ENCODE data around the gene GLTPD2.
"Not testable (repeated sequence)": the region's sequence is repeated elsewhere in the genome, so short reads cannot be mapped to it uniquely, and the experiment has no call there.

The GLTPD2 gene

GRCh38 chr17:4815043-4815675 is 26.4 kb downstream of the GLTPD2 start:
- no peak for DNase-seq (ENCODE audit: low spot score)

GRCh38 chr17:4816826-4817225 is 28.1 kb downstream of the GLTPD2 start:
- no peak for TF ChIP-seq CTCF (IDR thresholded peaks at IDR 0.05)
- DNase-seq (ENCODE audit: low spot score) = no peak
- Histone ChIP-seq H3K4me3 (no peak overlapping the region), H3K27ac (no peak overlapping the region)

More at GRCh38 chr17:4815043-4815675, 26.4 kb downstream of the GLTPD2 start:
- Histone ChIP-seq H3K4me3 (no peak overlapping the region), H3K27ac (no peak overlapping the region)
- no peak for TF ChIP-seq CTCF (IDR thresholded peaks at IDR 0.05)

- no peak overlapping the region for H3K27ac ChIP-seq
- DNase-seq (ENCODE audit: low spot score) = no peak
- no peak overlapping the region for H3K4me3 ChIP-seq
- no peak for TF ChIP-seq CTCF (IDR thresholded peaks at IDR 0.05)
Observed at GRCh38 chr17:4818276-4818675, 29.5 kb downstream of the GLTPD2 start.

GRCh38 chr17:4822835-4823234 is 34.1 kb downstream of the GLTPD2 start:
- Histone ChIP-seq H3K27ac (no peak overlapping the region), H3K4me3 (no peak overlapping the region)
- no peak for DNase-seq (ENCODE audit: low spot score)
- TF ChIP-seq CTCF (IDR thresholded peaks at IDR 0.05) = no peak

- DNase-seq (ENCODE audit: low spot score) = no peak
- Histone ChIP-seq H3K27ac (no peak overlapping the region), H3K4me3 (no peak overlapping the region)
- no peak for TF ChIP-seq CTCF (IDR thresholded peaks at IDR 0.05)
Observed at GRCh38 chr17:4823373-4824089, 34.8 kb downstream of the GLTPD2 start.

DNA sequence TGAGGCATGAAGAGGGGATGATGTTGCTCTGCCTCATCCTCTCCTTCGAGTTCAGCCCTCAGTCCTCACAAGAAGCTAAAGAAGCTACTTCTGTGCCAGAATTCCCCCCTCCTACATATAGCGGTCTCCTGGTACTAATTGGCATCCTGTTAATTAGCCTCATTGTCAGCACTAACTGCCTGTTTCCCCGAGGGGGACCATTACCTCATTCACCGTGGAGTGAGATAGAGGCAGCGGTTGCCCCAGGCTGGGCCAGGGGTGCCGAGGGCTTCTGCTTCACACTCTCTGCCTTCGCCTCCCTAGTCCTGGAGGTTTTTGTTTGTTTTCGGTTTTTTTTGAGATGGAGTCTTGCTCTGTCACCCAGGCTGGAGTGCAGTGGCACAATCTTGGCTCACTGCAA is 38.6 kb downstream of the GLTPD2 start:
- TF ChIP-seq CTCF (IDR thresholded peaks at IDR 0.05) = no peak

DNA sequence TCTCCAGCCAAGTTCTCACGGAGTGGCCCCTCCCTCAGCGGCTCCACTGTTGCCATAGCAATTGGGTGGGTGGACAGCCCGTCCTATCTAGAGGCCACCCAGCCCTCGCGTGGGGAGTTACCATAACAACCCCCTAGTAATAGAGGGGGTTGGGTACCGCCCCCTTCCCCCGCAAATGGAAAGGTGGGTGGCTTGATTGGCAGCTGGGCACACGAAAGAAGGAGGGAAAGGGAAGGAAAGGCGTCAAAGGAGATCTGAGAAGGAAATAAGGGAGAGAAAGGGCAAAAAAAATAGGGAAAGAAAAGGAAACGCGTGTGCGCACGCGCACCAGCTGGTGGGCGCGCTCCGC is 44.0 kb downstream of the GLTPD2 start:
- not testable (repeated sequence) for DNase-seq (ENCODE audit: low spot score)
- Histone ChIP-seq H3K27ac (peak overlapping the region; percentile 92 to 97), H3K4me3 (peak overlapping the region; percentile 100)

More for the DNA sequence above, 38.6 kb downstream of the GLTPD2 start:
- Histone ChIP-seq H3K4me3 (no peak overlapping the region), H3K27ac (no peak overlapping the region)
- DNase-seq (ENCODE audit: low spot score) = no peak
